ENCODE data around the gene LBHD1.

- TF ChIP-seq, protein P1, sequence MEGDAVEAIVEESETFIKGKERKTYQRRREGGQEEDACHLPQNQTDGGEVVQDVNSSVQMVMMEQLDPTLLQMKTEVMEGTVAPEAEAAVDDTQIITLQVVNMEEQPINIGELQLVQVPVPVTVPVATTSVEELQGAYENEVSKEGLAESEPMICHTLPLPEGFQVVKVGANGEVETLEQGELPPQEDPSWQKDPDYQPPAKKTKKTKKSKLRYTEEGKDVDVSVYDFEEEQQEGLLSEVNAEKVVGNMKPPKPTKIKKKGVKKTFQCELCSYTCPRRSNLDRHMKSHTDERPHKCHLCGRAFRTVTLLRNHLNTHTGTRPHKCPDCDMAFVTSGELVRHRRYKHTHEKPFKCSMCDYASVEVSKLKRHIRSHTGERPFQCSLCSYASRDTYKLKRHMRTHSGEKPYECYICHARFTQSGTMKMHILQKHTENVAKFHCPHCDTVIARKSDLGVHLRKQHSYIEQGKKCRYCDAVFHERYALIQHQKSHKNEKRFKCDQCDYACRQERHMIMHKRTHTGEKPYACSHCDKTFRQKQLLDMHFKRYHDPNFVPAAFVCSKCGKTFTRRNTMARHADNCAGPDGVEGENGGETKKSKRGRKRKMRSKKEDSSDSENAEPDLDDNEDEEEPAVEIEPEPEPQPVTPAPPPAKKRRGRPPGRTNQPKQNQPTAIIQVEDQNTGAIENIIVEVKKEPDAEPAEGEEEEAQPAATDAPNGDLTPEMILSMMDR (IDR thresholded peaks at IDR 0.05; ENCODE audit: insufficient read depth, low read length) = no peak
- TF ChIP-seq POLR2AphosphoS5 (IDR thresholded peaks at IDR 0.05; ENCODE audit: low read depth) (no peak), SPI1 (IDR thresholded peaks at IDR 0.05; ENCODE audit: borderline replicate concordance, low read depth) (no peak), GABPA (IDR thresholded peaks at IDR 0.05; ENCODE audit: low read depth) (no peak)
- TF ChIP-seq, protein P2, sequence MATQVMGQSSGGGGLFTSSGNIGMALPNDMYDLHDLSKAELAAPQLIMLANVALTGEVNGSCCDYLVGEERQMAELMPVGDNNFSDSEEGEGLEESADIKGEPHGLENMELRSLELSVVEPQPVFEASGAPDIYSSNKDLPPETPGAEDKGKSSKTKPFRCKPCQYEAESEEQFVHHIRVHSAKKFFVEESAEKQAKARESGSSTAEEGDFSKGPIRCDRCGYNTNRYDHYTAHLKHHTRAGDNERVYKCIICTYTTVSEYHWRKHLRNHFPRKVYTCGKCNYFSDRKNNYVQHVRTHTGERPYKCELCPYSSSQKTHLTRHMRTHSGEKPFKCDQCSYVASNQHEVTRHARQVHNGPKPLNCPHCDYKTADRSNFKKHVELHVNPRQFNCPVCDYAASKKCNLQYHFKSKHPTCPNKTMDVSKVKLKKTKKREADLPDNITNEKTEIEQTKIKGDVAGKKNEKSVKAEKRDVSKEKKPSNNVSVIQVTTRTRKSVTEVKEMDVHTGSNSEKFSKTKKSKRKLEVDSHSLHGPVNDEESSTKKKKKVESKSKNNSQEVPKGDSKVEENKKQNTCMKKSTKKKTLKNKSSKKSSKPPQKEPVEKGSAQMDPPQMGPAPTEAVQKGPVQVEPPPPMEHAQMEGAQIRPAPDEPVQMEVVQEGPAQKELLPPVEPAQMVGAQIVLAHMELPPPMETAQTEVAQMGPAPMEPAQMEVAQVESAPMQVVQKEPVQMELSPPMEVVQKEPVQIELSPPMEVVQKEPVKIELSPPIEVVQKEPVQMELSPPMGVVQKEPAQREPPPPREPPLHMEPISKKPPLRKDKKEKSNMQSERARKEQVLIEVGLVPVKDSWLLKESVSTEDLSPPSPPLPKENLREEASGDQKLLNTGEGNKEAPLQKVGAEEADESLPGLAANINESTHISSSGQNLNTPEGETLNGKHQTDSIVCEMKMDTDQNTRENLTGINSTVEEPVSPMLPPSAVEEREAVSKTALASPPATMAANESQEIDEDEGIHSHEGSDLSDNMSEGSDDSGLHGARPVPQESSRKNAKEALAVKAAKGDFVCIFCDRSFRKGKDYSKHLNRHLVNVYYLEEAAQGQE (IDR thresholded peaks at IDR 0.05; ENCODE audit: insufficient replicate concordance, low read depth) = no peak
These were observed 27.8 kb downstream of the LBHD1 start for GRCh38 chr11:62644220-62644619.
